COR-L47 (cell line): ENCODE measurements around the gene CD200.
A peak's percentile ranks its signal among the peaks of the same experiment; 100 is the strongest.
"Not testable (repeated sequence)": the region's sequence is repeated elsewhere in the genome, so short reads cannot be mapped to it uniquely, and the experiment has no call there.

ENCODE experiments used
- DNase-seq: peaks from one replicate; lab custom pipeline; 2025; lab: John Stamatoyannopoulos, UW

CD200 gene

DNA sequence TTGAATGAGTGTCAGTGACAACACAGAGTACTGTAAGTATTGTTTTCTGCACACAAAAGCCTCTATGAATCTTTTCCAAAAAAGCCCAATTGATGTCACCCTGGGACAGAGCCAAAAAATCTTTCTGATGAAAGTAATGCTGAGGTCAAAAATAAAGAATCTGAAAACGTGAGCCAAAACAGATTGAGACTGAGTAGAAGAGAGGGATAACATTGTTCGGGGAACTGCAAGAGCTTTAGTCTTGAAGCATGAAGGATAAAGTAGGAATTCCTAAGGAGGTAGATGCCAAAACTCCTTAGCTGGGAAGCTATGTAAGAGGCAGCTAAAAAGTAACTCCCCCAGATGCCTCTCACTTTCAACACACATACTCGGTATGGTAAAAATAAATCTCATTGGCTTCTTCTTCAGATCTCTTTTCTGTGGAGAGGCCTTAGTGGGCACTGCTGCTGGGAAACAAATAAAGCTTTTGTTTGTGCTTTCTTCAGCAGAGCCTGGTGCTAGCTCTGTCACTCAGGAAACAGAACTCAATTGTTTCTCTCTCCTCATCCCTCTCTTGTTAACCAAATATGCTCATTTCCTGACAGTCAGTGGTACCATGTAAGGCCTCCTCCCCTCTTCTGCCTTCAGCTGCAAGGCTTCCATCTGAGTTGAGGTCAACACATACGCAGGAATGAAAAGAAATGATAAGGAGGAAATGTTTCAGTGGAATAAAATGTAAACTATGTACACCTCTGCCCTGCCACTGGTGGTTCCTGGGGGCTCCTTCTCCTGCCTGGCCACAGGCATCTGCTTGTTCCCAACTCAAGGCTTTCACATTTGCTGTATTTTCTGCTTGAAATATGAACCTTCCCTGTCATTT is 58.1 kb downstream of the CD200 start:
- peak; percentile 18 for DNase-seq

GRCh38 chr3:112391648-112392047 is 58.7 kb downstream of the CD200 start:
- DNase-seq = no peak

DNA sequence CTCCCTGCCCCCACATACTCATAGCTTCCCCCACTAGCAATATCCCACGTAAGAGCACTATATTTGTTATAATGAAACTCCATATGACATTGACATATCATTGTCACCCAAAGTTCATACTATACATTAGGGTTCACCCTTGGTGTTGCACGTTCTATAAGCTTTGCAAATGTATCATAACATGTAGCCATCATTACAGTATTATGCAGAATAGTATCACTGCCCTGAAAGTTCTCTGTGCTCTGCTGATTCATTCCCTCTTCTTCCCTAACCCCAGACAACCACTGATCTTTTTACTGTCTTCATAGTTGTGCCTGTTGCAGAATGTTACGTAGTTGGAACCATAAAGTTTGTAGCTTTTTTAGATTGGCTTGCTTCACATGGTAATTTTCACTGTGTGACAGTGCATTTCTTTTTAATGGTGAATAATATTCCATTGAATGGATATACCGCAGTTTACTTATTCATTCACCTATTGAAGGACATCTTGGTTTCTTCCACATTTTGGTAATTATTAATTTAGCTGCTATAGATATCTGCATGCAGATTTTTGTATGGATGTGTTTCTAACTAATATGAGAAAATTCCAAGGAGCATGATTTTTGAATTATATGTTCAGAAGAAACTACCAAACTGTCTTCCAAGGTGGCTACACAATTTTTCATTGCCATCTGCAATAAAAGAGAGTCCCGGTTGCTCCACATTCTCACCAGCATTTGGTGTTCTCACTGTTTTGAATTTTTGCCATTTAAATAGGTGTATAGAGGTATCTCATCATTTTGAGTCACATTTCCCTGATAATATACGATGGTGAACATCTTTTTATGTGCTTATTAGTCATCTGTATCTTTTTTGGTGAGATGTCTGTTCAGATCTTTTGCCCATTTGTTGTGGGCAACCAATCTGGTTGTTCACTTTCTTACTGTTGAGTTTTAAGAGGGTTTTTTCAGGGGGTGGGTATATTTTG is 59.7 kb downstream of the CD200 start:
- no peak for DNase-seq

DNA sequence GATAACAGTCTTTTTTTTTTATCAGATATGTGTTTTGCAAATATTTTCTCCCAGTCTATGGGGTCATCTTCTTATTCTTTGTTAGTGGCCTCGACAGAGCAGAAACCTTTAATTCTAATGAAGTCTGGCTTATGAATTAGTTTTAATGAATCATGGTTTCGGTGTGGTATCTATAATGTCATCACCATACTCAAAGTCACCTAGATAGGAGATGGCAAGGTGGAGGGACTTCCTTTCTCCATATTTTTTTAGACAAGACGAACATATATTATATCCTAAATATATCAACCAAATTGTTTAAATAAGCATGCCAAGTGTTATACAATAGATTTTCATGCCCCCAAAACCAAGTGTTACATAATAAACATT is 60.4 kb downstream of the CD200 start:
- no peak for DNase-seq

GRCh38 chr3:112394003-112394640 is 61.2 kb downstream of the CD200 start:
- no peak for DNase-seq

DNA sequence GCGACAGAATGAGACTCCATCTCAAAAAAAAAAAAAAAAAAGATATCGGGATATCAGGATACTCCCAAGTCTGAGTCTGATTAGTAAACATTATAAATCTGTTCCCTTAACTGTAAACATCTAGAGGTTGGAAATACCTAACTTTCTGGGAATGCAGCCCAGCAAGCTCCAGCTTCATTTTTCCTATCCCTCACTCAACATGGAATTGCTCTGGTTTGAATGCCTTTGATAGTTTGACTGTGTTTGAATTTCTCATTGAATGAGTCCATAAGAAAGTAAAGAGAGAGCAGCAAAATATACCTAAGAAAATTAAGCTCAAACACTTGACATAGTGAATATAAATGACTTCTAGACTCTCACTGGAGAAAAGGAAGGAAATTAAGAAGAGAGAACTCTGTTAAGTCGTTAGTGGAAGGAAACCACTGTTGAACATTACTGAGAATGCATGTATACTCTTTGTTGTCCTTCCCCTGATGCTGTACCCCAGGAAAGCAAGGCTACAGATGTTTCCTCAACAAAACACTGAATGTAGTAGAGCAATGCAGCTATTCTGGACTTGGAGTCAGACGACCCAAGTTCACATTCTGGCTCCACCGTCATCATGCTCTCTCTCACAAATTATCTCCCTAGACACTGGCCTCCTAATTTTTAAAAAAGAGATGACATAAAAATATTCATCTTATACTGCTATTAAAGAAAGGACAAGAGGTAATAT is 62.4 kb downstream of the CD200 start:
- DNase-seq = no peak

- DNase-seq = no peak
Measured at GRCh38 chr3:112395896-112396290, 62.9 kb downstream of the CD200 start.

DNA sequence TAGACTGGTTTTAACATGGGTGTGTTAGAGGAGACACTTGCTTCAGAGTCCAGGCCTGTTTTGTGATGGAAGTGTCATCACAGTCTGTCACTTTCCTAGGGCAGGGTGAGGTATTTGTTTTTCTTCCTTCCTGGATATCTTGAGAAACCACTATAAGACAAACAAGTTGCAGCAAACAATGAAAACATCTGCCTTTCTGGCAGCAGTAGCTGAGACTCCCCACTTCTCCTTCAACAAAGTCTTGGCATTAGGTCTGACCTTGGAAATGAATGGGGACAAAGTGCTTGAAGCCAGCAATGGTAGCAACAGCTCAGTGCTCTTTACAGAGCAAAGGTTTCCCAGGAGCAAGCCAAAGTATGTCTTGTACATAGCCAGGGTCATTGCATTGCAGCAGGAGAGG is 64.6 kb downstream of the CD200 start:
- DNase-seq = no peak

GRCh38 chr3:112399064-112399463 is 66.1 kb downstream of the CD200 start:
- no peak for DNase-seq

DNA sequence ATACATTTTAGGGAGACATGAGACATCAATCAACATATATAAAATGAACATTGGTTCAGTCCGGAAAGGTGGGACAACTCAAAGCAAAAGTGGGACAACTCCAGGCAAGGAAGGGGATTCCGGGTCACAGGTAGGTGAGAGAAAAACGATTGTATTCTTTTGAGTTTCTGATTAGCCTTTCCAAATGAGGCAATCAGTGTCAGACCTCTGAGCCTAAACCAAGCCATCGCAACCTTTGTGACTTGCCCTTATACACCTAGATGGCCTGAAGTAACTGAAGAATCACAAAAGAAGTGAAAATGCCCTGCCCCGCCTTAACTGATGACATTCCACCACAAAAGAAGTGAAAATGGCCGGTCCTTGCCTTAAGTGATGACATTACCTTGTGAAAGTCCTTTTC is 66.6 kb downstream of the CD200 start:
- DNase-seq = not testable (repeated sequence)

DNA sequence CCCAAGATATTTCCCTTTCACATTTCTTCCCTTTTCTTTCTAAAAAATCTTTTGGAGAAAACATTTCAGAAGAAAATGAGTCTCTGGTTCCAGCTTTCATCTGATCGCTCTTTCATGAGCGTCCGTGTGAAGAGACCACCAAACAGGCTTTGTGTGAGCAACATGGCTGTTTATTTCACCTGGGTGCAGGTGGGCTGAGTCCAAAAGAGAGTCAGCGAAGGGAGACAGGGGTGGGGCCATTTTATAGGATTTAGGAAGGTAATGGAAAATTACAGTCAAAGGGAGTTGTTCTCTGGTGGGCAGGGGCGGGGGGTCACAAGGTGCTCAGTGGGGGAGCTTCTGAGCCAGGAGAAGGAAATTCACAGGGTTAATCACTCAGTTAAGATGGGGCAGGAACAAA is 67.4 kb downstream of the CD200 start:
- DNase-seq = not testable (repeated sequence)

DNA sequence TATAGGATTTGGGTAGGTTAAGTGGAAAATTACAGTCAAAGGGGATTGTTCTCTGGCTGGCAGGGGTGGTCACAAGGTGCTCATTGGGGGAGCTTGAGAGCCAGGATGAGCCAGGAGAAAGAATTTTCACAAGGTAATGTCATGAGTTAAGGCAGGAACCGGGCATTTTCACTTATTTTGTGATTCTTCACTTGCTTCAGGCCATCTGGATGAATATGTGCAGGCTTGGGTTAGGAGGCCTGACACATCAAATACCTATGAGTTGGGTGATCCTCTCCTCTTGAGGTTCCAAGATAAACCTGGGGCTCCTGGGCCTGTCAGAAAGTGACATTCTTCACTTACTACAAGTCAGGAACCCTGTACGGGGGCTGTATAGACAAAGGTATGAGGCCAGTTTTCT is 68.7 kb downstream of the CD200 start:
- DNase-seq = no peak

- no peak for DNase-seq
Measured at GRCh38 chr3:112403103-112403502, 70.1 kb downstream of the CD200 start.

DNA sequence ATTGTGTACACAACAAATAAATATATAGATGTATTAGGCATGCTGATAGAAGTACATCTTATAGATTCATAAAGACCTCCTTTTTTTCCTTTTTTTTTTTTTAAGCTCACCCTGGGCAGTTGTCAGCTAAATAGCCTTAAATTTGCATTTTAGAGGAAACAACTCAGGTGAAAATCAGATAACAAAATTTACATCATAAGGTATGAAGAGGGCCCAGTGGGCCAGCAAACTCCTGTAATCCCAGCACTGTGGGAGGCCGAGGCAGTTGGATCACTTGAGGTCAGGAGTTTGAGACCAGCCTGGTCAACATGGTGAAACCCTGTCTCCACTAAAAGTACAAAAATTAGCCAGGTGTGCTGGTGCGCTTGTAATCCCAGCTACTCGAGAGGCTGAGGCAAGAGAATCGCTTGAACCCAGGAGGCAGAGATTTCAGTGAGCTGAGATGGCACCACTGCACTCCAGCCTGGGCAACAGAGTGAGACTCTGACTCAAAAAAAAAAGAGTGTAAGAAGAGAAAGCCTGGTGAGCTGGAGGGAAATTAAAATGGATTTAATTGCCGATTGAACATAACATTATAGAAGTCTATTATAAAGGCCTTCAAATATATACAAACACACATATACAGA is 72.1 kb downstream of the CD200 start:
- DNase-seq = not testable (repeated sequence)

GRCh38 chr3:112405845-112406244 is 72.9 kb downstream of the CD200 start:
- DNase-seq = no peak

- no peak for DNase-seq
Measured at GRCh38 chr3:112407214-112407887, 74.4 kb downstream of the CD200 start.

DNA sequence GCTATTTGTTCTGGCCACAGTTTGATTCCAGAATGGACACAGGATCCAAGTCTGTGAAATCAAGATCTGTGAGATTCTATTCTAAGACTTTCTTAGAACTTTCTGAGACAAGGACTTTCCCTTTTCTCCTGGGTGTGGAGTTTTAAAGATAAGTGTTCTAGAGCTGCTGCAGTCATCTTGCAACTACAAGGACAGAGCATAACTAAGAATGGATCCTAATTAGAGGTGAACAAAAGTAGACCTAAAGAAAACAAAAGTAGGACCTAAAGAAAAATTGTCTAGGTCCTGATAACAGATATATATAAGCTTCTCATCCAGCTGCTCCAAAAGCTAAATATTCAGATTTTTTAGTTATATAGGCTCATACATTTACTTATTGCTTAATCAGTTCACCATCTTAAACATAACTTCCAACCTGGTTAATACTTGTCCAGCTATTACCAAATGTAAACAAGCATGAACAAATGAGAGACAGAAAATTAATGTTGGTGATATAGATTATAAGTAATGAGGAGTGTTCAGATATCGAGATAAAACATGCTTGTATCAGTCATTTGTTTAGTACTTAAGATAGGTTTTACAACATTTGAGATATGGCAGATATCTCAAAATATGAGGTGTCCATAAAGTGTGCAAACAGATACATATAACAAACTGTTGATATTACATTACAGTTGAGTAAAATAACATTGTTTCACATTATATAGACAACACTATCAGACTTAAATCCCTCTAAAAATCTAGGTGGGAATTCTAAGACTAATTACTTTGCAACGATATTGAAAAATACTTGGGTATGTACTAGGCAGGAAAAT is 75.1 kb downstream of the CD200 start:
- DNase-seq = no peak

GRCh38 chr3:112409041-112409440 is 76.1 kb downstream of the CD200 start:
- DNase-seq = no peak

DNA sequence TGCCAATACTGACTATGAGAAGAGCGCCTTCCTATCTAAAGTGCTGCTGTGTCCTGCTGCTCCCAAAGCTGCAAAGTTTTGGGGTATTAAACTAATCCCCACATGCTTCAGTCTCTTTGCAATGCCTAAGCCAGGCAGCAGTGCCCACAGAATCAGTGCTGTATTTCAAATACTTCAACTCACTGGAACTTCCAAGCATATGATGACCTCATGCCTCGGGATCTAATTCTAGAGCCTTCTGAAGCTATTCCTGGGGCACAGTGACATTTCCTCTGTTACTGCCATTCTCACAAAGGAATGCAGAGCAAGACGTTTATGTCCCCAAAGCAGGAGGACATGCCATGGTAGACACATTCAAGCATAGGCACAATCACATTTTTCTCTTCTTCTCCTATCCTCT is 78.5 kb downstream of the CD200 start:
- DNase-seq = no peak
